SKM-1 (cell line): ENCODE measurements around the gene RPRD1B.

Source experiments
- DNase-seq: peaks from one replicate; lab custom pipeline; 2025; ENCODE audit not compliant: unreplicated experiment; lab: John Stamatoyannopoulos, UW

RPRD1B gene

GRCh38 chr20:38072898-38073297 lies 39.4 kb downstream of the RPRD1B start:
- DNase-seq = no peak

GRCh38 chr20:38073307-38074071 lies 39.9 kb downstream of the RPRD1B start:
- DNase-seq = peak; percentile 26

- DNase-seq = no peak
These were observed 41.8 kb downstream of the RPRD1B start for GRCh38 chr20:38075161-38075998.

GRCh38 chr20:38076548-38076947 lies 43.0 kb downstream of the RPRD1B start:
- no peak for DNase-seq

DNA sequence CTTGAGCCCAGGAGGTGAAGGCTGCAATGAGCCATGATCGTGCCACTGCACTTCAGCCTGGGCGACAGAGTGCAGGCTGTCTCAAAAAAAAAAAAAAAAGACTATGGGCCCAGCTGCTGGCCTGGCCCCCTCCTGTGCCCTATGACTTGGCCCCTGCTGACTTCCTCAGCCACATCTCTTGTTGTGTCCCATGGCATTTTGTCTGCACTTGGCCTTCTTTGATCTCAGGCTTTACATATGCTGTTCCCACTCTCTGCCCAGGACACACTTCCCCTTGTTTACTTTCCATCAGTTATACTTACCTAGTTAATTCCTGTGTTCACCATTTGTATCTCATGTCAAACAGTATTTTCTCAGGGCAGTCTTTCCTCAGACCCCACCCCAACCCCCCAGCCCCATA lies 44.5 kb downstream of the RPRD1B start:
- DNase-seq = no peak

- DNase-seq = no peak
These were observed 45.8 kb downstream of the RPRD1B start for GRCh38 chr20:38079353-38079752.

DNA sequence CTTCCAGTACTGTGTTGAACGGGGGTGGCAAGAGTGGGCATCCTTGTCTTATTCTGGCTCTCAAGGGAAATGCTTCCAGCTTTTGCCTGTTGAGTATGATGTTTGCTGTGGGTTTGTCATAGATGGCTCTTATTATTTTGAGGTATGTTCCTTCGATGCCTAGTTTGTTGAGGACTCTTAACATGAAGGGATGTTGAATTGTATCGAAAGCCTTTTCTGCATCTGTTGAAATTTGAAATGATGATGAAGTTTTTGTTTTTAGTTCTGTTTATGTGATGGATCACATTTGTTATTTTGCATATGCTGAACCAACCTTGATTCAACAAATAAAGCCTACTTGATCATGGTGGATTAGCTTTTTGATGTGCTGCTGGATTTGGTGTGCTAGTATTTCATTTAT lies 48.0 kb downstream of the RPRD1B start:
- no peak for DNase-seq

DNA sequence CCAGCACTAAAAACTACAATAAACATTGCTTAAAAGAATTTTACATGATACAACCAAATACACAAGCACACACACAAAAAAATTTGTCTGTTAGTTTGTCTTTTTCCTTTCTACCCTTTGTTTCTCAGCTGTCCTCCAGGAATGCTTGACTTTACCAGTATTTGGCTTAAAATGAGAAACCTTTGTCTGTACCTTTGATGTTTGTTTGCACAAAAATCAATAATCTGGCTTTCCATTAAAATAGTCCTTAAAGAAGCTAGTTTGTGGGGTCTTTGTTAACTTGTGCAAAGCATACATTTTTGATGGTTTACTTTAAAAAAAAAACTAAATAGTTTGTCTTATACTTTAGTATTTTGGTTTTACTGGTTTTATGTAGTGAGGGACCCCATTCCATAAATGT lies 49.3 kb downstream of the RPRD1B start:
- DNase-seq = no peak

- DNase-seq = no peak
These were observed 49.9 kb downstream of the RPRD1B start for GRCh38 chr20:38083338-38084048.

- DNase-seq = no peak
These were observed 50.9 kb downstream of the RPRD1B start for GRCh38 chr20:38084425-38084951.

DNA sequence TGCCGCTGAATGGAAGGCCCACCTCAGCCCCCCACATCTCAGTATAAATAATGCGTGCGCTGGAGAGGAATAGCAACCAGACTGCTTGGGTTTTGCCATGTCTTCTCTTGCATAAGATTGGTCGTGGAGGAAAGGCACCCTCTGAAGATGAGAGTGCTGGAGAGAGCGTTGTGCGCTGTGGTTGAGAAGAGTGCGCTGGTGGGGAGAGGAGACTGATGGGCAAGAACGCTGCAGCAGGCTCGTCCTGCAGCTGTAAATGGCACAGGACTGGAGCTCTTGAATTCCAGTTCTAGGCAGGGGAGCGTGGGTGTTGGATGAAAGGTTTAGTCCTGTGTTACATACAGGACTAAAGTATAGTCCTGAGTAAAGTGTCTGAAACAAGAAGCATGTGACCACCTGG lies 51.5 kb downstream of the RPRD1B start:
- no peak for DNase-seq

- no peak for DNase-seq
These were observed 56.0 kb downstream of the RPRD1B start for GRCh38 chr20:38089500-38089899.

GRCh38 chr20:38090061-38090460 lies 56.5 kb downstream of the RPRD1B start:
- no peak for DNase-seq

DNA sequence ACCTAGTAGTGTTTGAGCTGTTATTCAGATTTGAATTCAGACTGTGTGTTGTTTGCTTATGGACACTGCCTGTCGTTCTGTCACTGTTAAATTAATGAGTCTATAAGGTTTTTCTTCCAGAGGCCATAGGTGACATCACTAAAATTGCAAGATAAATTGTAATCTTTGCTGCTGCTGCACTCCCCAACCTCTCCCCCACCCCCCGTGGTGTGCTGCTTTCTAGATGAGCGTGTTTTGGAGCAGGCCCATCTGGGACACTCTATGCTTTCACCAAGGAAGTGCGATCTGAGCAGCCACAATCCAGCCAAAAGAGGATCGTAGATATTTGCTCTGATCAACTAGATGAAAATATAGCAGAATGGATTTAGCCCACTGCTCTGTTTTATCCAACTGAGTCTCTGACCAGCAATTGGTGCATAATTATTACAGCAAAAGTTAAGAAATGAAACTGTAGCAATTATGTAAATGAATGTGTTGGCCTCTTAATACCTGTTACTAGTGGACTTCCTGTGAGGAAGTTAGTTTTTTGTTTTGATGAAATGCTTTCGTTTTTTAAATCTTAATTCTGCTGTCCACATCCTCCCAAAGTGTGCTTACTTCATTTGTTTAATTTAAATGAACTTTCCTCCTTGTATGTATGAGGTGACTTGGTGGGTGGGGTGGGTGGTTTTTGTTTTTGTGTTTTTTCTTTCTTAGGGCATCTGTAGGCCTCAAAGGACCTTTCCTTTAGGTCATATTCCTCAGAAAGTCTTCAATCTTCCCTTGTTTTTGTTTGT lies 58.1 kb downstream of the RPRD1B start:
- DNase-seq = no peak

- DNase-seq = no peak
These were observed 58.8 kb downstream of the RPRD1B start for GRCh38 chr20:38092260-38092857.

DNA sequence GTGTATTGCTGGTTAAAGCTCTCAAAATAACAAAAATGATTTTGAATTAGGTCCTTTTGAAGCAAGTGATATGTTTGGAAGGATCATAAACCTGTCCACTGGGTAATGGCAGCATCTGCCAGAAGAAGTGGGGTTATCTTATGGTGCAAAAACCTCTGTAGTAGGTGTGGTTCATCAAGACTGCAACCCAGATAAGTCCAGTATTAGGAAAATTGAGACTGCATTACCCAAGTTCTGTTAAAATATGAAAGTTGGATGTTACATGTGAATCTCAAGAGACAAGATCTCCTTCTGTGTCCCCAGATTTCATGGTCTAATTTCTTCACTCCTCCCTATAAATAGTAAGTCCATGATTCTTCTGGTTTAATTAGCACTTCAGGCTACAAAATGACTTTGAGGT lies 59.4 kb downstream of the RPRD1B start:
- no peak for DNase-seq

- no peak for DNase-seq
These were observed 60.1 kb downstream of the RPRD1B start for GRCh38 chr20:38093641-38094077.

- peak; percentile 74 for DNase-seq
These were observed 60.9 kb downstream of the RPRD1B start for GRCh38 chr20:38094373-38094891.

- DNase-seq = no peak
These were observed 61.6 kb downstream of the RPRD1B start for GRCh38 chr20:38095017-38095686.
